Spleen (tissue), 11 donors: ENCODE measurements around the gene DACT1. TPM values are rescaled to one million over a fixed set of nuclear protein-coding genes. Genes with fewer than 3 reads are reported as not detected.

Source experiments
- DNase-seq: peaks from one replicate; pipeline ENCODE4 v3.0.0-alpha.2; 2020
- H3K27ac ChIP-seq, 8 donors: fragments of 200-600 bp; sonication (generic) in 7 of 8; 1 replicate in 4 of 8; 2 replicates in 4 of 8; pipeline versions ENCODE4 v1.5.0 to v1.8.0; 2016 to 2021; ENCODE audit warnings: inconsistent platforms in 4 of 8, mild to moderate bottlenecking in 4 of 8, moderate library complexity in 1 of 8
- H3K27me3 ChIP-seq, 7 donors: fragments of 200-600 bp; sonication (generic) in 6 of 7; replicated peaks in 1 of 7; 1 replicate in 4 of 7; 2 replicates in 3 of 7; pipeline versions ENCODE4 v1.5.0 to v1.8.0; 2016 to 2021; ENCODE audit warnings: inconsistent platforms in 3 of 7, mild to moderate bottlenecking in 1 of 7
- H3K36me3 ChIP-seq, 6 donors: fragments of 200-600 bp; sonication (generic) in 5 of 6; 1 replicate in 4 of 6; 2 replicates in 2 of 6; pipeline versions ENCODE4 v1.5.0 to v1.8.0; 2016 to 2021; ENCODE audit warnings: inconsistent platforms in 2 of 6
- H3K4me1 ChIP-seq, 6 donors: fragments of 200-600 bp; sonication (generic) in 5 of 6; 1 replicate in 3 of 6; 2 replicates in 3 of 6; pipeline versions ENCODE4 v1.5.0 to v1.8.0; 2016 to 2021; ENCODE audit warnings: inconsistent platforms in 3 of 6
- H3K4me3 ChIP-seq, 8 donors: fragments of 200-600 bp; sonication (generic) in 7 of 8; 1 replicate in 4 of 8; 2 replicates in 4 of 8; pipeline versions ENCODE4 v1.5.0 to v1.8.0; 2016 to 2021; ENCODE audit warnings: inconsistent platforms in 4 of 8, mild to moderate bottlenecking in 4 of 8, moderate library complexity in 2 of 8
- H3K9me3 ChIP-seq, 8 donors: fragments of 200-600 bp; sonication (generic) in 7 of 8; 1 replicate in 4 of 8; 2 replicates in 4 of 8; pipeline versions ENCODE4 v1.5.0 to v1.8.0; 2016 to 2021; ENCODE audit warnings: inconsistent platforms in 4 of 8
- POLR2A ChIP-seq, 3 donors: fragments of 450-650 bp; IDR thresholded peaks; one replicate each; pipeline ENCODE4 v1.5.1; 2017; ENCODE audit warnings: antibody characterized with exemption in 3 of 3, mild to moderate bottlenecking in 1 of 3
- POLR2AphosphoS5 ChIP-seq, 3 donors: sonication (generic); formaldehyde crosslinking; IDR thresholded peaks; one replicate each; pipeline ENCODE4 v1.5.1; 2017; ENCODE audit warnings: antibody characterized with exemption in 3 of 3
- WGBS, 5 donors: extraction: QIAGEN DNeasy Blood & Tissue Kit in 3 of 5; methylation state at CpG; one replicate each; pipeline versions ENCODE4 v1.1.5 to v1.1.7; 2013 to 2018; 5-methylcytosine and 5-hydroxymethylcytosine counted together
- intact Hi-C: fragments of 100-400 bp; cut with DNase I; formaldehyde crosslinking; loops from one replicate; pipeline ENCODE4 v1.15.0; 2023; ENCODE audit warnings: low total_unique reads
- polyA plus RNA-seq, 3 donors: library from polyadenylated mRNA; stranded (reverse); fragments of 200-250 nt; gene quantifications; one replicate each; pipeline ENCODE4 v1.2.1, GENCODE V29; 2013
- total RNA-seq, 7 donors: library from RNA; depleted of rRNA in 3 of 7; stranded (reverse); fragments of >200 nt in 3 of 7; fragmentation: NEBNext Ultra II Directional in 4 of 7; extraction: Animal tissue kit (Norgen Biotek cat#: 25700) in 4 of 7; gene quantifications; one replicate each; pipeline versions ENCODE4 v1.1.0 to v1.2.1, GENCODE V29; 2016 to 2021
- TF ChIP-seq, protein P1 (sequence below), 11 experiments: fragments of 200-600 bp in 7 of 11; fragments of 450-650 bp in 4 of 11; sonication (generic) in 4 of 11; IDR thresholded peaks in 8 of 11; conservative IDR thresholded peaks in 3 of 11; 1 replicate in 7 of 11; 2 replicates in 4 of 11; pipeline versions ENCODE4 v1.4.0 to v1.8.0; 2016 to 2021; ENCODE audit warnings: antibody characterized with exemption in 11 of 11, inconsistent platforms in 4 of 11, mild to moderate bottlenecking in 1 of 11
- donor health status: healthy with polysubstance abuse.
- donor health status: DM: no; HTN: no; CAD: no; lungs with moderate emphysema.
- donor health status: DM: no; HTN: no; CAD: no.
- donor health status: Bipolar disorder and iron deficiency.
- donor health status: healthy.
- donor health status: DM: no; HTN: no; CAD: no.
- donor health status: DM: yes; HTN: yes; CAD: no.

The DACT1 gene
- total and polyA plus RNA-seq, 10 donors, result 1.3 to 23.4 (median 8.6) TPM

DNA sequence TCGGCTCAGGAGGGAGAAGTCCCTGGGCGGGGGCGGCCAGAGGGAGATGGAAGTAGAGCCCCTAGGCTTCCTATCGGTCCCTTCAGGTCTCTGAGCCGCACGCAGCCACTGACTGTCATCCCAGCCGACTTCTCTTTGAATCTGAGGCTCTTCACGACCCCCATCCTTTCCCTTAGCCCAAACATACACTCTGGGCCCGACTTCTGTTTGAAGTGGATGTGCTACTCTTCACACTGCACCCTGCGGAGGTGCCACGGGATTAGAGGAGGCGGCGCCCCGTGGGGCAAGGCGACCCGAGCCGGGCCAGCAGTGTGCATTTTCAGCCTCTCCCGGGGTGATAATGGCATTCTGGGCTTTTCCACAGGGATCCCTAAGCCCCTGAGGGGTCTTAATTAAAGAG lies 6.0 kb upstream of the DACT1 start:
- intact Hi-C loops, result no loop called here
- Histone ChIP-seq H3K9me3 (no peaks in the 10 kb centered on the region), H3K4me3 (no peak overlapping the region), H3K27me3 (peaks cover 0 to 6% (median 0%) of the 10 kb centered on the region in 7 donors), H3K4me1 (peaks cover 0 to 24% (median 12%) of the 10 kb centered on the region in 6 donors), H3K36me3 (no peaks in the 10 kb centered on the region), H3K27ac (no peak overlapping the region)
- WGBS, 5 donors, result 75 to 90% (median 77%) methylated on average over 11 to 18 of the region's 18 CpGs
- no peak for TF ChIP-seq POLR2AphosphoS5 (IDR thresholded peaks at IDR 0.05)
- TF ChIP-seq, protein P1, sequence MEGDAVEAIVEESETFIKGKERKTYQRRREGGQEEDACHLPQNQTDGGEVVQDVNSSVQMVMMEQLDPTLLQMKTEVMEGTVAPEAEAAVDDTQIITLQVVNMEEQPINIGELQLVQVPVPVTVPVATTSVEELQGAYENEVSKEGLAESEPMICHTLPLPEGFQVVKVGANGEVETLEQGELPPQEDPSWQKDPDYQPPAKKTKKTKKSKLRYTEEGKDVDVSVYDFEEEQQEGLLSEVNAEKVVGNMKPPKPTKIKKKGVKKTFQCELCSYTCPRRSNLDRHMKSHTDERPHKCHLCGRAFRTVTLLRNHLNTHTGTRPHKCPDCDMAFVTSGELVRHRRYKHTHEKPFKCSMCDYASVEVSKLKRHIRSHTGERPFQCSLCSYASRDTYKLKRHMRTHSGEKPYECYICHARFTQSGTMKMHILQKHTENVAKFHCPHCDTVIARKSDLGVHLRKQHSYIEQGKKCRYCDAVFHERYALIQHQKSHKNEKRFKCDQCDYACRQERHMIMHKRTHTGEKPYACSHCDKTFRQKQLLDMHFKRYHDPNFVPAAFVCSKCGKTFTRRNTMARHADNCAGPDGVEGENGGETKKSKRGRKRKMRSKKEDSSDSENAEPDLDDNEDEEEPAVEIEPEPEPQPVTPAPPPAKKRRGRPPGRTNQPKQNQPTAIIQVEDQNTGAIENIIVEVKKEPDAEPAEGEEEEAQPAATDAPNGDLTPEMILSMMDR (IDR thresholded peaks at IDR 0.05 in 8 of 11, conservative IDR thresholded peaks at IDR 0.05 in 3 of 11), result no peak
- TF ChIP-seq POLR2A (IDR thresholded peaks at IDR 0.05), result no peak
- DNase-seq, result no peak

DNA sequence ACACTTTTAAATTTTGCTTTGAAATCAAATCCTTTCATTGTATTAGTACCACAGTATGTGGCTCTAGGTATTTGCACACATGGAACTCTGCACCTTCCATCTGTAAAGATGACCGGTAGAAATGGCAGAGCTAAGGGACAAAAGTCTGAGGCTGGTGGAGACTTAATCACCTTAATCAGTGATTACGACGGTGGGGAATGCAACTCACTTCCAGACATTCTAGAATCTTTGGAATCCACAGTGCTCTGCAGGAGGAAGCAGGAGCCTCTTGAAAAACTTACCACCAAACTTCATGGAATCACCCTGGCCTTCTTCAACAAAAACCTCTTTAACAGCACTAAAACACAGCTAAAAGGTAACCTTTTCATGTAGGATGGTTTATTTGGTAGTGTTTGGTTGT lies 3.9 kb upstream of the DACT1 start:
- H3K4me1 ChIP-seq, result peaks cover 3 to 42% (median 26%) of the 10 kb centered on the region in 6 donors
- H3K36me3 ChIP-seq, result no peaks in the 10 kb centered on the region
- H3K9me3 ChIP-seq, result no peaks in the 10 kb centered on the region
- peaks cover 0 to 24% (median 5%) of the 10 kb centered on the region in 7 donors for H3K27me3 ChIP-seq
- 81 to 93% (median 90%) methylated on average over 3 of the region's 3 CpGs for WGBS, 5 donors
- DNase-seq, result no peak
- intact Hi-C loops, result no loop called here
- no peak overlapping the region for H3K27ac ChIP-seq
- TF ChIP-seq POLR2A (IDR thresholded peaks at IDR 0.05), result no peak
- no peak for TF ChIP-seq POLR2AphosphoS5 (IDR thresholded peaks at IDR 0.05)
- TF ChIP-seq, protein P1 (IDR thresholded peaks at IDR 0.05 in 8 of 11, conservative IDR thresholded peaks at IDR 0.05 in 3 of 11), result no peak
- H3K4me3 ChIP-seq, result no peak overlapping the region

DNA sequence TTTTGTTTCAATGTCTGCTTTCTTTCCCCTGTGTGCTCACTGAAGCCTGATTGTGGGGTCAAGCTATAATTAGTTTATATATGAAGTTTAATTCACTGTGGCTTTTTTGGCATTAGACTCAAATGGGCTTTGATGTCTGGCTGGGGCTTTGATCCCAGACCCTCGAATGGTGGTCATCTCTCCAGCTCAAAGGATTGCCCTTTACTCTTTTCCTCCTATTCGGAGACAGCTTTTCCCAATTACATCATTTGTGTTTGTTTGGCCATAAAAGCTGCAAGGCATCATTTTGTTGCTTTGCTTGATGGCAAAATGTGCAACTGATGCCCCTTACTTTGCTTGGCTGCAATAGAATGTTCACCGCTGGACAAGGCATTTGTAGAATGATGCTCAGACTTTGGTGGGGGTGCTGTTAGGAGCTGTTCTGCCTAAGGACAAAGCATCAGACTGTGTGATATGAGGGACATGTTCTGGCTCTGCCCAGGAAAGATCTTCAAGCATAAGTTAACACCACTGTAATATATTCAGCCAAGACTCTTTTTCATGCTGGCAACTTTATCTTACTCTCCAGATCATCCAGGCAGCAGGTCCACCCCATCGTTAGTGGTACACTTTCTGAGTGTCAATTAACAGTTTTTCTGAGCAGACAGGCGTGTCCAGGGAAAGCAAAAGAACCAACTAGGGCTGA lies 3.2 kb upstream of the DACT1 start:
- peak overlapping the region in 1 of 8 donors; percentile 12 for H3K27ac ChIP-seq
- no peaks in the 10 kb centered on the region for H3K9me3 ChIP-seq
- peaks cover 0 to 31% (median 5%) of the 10 kb centered on the region in 7 donors for H3K27me3 ChIP-seq
- peaks cover 3 to 49% (median 33%) of the 10 kb centered on the region in 6 donors for H3K4me1 ChIP-seq
- no peak for DNase-seq
- 35 to 52% (median 49%) methylated on average over 5 of the region's 5 CpGs for whole genome bisulfite sequencing, 5 donors
- TF ChIP-seq POLR2AphosphoS5 (IDR thresholded peaks at IDR 0.05) (no peak), POLR2A (IDR thresholded peaks at IDR 0.05) (no peak)
- TF ChIP-seq, protein P1 (IDR thresholded peaks at IDR 0.05 in 8 of 11, conservative IDR thresholded peaks at IDR 0.05 in 3 of 11), result no peak
- H3K4me3 ChIP-seq, result no peak overlapping the region
- intact Hi-C loops, result no loop called here
- no peaks in the 10 kb centered on the region for H3K36me3 ChIP-seq

DNA sequence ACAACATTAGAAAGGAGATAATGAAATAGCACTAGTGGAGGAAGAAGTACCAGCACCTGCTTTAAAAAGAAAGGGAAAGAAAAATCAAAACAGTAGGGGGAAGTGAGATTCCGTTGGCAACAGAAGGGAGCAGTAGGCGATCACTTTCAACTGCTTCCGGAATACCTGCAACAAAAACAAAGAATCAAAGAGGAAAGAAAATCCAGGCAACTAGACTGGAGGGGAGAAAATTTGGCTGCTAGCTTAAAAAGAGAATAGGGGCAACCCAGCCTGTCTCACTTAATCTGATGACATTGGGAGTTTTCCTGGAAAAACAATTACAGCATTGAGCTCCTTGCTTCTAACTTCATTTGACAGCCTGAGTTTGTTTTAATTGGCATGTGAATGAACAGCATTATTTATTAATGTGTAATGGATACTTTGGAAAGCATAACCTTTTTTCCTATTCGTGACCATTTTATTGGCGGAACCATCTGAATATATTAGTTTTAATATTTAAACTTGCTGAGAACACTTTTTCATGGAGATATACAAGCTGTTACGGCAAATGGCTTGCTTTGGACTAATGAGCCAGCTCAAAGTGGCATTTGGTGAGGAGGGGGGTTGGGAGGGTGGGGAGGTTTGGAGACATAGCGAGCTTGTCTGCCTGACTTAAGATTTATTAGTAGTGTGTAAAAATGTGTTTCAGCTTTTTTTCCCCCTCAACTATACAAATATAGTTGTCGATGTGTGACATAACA lies 2.5 kb upstream of the DACT1 start:
- H3K27ac ChIP-seq, result peak overlapping the region in 3 of 8 donors; percentile 12 to 15 (median 14)
- H3K36me3 ChIP-seq, result no peaks in the 10 kb centered on the region
- H3K9me3 ChIP-seq, result no peaks in the 10 kb centered on the region
- peaks cover 0 to 38% (median 5%) of the 10 kb centered on the region in 7 donors for H3K27me3 ChIP-seq
- TF ChIP-seq POLR2AphosphoS5 (IDR thresholded peaks at IDR 0.05) (no peak), POLR2A (IDR thresholded peaks at IDR 0.05) (no peak)
- TF ChIP-seq, protein P1 (IDR thresholded peaks at IDR 0.05 in 8 of 11, conservative IDR thresholded peaks at IDR 0.05 in 3 of 11), result no peak
- peaks cover 3 to 56% (median 37%) of the 10 kb centered on the region in 6 donors for H3K4me1 ChIP-seq
- intact Hi-C loops, result no loop called here
- no peak overlapping the region for H3K4me3 ChIP-seq
- 46 to 50% (median 46%) methylated on average over 8 of the region's 8 CpGs for WGBS, 5 donors
- DNase-seq, result no peak
